Bone marrow (tissue), 2 donors: ENCODE data around the gene HOXC12.

ENCODE experiments used
- DNase-seq, 2 donors: peaks; one replicate each; lab custom pipeline; 2025; lab: John Stamatoyannopoulos, UW

HOXC12 gene

DNA sequence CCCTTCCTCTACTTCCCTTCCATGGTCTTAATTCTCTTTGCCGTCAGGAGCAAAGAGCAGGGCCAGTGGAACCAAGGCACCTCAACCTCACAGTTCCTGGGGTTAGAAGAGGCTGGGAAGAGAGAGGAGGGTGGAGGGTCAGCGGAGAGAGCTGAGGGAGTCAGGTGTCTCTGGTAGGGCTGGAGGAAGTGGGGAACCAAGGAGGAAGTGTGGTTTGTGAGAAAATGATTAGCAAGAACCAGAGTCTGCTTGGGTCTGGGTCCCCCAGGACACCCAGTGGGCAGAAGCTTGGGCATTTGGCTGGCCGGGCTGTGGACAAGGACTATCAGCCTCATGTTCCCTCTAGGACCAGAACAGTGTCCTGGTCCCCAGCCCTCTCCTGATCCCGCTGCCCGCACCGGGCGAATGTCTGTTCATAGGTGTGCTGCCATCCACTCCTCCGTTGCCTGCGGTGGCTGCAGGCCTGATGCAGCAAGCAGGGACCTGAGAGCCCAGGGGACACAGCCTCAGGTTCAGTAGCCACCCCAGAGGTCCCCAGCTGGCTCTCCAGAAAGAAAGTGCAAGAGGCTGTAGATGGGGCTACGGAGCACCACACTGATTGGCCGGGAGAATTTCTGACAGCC, 2.3 kb downstream of the HOXC12 start:
- no peak for DNase-seq

DNA sequence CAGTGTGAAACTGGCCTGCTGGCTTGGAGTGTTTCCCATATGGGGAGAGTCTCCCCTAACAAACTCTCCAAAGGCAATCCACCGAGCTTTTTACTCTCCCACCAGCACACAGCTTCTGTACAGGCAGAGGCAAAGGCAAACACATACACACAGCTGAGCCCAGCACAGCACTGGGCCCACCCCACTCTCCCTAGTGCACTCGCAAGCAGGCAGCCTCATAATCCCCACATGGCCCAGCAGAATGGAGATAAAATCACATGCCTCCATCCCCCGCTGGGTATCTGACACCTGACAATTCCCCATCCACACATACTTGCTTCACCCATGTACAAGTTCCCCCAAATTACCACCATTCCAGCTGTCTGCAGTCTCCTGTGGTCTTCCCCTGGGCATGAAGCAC, 3.4 kb downstream of the HOXC12 start:
- no peak for DNase-seq

GRCh38 chr12:53959314-53959713, 4.6 kb downstream of the HOXC12 start:
- DNase-seq = no peak

- no peak for DNase-seq
Measured at GRCh38 chr12:53960187-53961024, 5.7 kb downstream of the HOXC12 start.

DNA sequence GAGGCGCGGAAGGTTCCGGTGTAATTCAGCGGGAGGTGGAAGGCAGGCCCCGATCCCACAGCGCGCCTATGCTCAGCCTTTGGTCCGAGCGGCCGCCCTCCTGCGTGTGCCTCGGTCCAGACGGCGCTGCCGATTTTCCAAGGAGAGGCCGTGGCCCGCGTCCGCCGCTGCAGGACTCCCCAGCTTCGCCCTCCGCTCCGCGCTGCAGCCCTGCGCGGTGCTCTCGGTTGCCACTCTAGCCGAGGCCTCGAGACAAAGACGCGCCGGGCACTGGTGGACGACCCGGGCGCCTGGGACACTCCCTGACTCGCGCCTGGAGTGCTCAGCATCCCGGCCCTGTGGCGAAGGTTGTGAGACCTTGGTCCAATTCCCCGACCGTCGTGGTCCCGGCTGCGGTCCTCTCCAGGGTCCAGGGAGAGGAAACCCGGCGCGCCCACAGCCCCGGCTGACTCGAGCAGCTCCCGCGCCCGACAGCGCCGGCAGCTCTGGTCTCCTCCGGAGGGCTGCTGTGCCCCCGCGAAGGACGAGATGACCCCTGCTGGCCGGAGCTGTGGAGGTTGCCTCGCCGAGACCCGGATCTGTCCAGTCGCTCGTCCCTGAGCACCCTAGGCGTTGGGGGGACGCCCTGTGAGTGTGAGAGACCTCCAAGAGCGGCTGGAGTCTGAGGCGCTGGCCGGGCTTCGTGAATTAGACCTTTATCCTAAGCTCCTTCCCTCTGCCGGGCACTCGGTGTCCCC, 6.5 kb downstream of the HOXC12 start:
- DNase-seq = no peak

- no peak for DNase-seq
Measured at GRCh38 chr12:53963005-53963404, 8.3 kb downstream of the HOXC12 start.

GRCh38 chr12:53963434-53964314, 9.0 kb downstream of the HOXC12 start:
- no peak for DNase-seq

DNA sequence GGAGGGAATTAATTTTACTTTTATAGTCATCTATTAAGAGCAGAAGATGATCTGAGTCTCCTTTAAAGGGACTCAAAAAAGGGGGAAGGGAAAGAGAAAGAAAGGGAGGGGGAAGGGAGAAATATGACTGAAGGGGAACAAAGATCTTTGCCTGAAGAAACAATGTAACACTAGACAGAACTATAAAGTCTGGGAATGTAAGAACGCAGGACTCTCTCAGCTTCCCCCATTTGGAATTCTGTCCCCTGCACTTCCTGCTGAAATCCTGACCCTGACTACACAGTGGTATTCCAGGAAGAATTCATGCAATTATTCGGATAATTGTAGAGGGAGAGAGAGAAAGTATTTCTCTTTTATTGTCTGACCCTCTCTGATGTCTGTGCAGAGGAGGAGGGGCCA, 9.6 kb downstream of the HOXC12 start:
- DNase-seq = no peak

DNA sequence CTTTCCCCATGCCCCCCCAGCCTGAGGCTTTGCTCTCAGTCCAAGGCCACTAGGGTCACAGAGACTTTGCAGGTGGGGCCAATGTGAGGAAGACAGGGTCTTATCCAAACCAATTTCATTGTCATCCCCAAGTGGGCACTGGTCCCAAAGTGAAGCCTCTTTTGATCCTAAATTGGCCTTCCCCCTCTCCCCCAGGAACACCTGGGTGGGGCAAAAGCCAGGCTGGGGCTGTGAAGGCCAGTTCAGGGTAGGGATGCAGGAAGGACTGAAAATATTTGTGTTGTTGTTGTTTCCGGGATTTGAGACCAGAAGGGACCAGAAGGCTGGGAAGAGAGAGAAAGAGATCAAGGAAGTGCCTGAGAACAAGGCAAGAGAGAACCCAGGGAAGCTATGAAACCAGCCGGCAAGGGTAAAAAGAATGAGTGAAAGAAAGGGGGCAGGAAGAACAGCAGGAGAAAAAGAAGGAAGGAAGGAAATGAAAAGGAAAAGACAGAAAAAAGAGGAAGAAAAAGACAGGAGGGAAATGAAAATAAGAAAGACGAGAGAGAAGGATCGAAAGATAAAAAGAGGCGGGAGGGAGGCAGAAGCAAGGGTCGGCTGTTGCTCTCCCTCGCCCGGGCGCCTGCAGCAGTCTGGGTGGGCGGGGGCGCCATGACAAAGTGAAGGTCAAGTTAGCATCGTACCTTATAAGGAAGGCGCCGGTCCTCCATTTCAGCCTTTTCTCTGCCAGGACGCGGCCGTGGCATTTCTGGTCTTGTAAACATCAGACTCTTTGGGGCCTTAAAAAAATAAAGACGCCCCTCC, 10.8 kb downstream of the HOXC12 start:
- no peak for DNase-seq

DNA sequence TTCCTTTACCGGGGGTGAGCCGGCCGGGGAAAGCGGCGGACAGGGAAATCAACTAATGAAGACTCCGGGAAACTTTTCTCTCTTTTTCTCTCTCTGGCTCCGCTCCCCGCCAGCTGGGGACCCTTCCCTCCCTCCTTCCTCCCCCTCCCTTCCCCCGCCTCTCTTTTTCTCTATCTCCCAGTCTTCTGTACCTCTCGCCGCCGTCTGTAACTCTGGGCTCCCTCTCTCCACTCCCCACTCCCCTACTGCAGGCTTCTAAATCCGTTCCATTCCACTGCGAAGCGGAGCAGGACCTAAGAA, 11.3 kb downstream of the HOXC12 start:
- DNase-seq = no peak

GRCh38 chr12:53966385-53967133, 11.9 kb downstream of the HOXC12 start:
- no peak for DNase-seq

GRCh38 chr12:53967421-53967925, 12.8 kb downstream of the HOXC12 start:
- no peak for DNase-seq

DNA sequence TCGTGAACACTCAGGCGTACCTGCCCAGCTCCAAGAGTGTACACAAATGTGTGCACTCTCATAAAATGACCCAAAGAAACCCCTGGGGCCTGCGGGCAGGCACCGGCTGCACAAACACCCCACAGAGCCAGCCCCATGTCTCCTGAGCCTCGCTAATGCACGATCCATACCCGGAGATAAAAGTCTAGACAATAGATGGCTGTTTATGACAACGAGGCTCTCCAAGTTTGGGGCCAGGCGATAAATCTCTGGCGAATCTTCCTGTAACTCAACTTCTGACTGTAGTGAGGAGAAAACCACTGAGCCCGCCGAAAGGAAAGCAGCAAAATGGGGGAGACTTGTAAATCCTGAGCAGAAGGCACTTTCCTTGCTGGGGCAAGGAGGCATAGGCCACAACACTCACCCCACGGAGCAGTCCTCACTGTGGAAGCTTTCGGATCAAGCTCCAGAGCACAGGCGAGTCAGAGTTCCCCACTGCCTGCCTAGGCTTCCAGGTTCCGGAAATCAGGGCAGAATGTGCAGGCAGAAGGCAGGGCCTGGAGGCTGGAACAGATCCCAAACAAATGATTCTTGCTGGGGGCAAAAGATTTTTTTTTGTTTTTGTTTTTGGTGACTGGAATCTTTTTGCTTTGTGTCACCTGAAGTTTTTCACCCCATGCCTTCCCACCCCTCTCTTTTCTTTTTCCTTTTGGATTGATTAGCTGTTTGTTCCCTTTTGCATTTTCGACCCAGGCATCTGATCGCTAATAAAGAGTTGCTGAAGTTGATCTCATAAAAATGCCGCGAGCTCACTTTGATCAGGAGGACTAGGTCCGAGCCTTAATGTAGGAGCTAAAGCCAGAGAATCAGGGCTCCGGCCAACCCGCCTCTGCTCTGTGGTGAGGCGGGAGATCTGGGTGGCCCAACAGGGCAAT, 13.8 kb downstream of the HOXC12 start:
- DNase-seq = no peak

DNA sequence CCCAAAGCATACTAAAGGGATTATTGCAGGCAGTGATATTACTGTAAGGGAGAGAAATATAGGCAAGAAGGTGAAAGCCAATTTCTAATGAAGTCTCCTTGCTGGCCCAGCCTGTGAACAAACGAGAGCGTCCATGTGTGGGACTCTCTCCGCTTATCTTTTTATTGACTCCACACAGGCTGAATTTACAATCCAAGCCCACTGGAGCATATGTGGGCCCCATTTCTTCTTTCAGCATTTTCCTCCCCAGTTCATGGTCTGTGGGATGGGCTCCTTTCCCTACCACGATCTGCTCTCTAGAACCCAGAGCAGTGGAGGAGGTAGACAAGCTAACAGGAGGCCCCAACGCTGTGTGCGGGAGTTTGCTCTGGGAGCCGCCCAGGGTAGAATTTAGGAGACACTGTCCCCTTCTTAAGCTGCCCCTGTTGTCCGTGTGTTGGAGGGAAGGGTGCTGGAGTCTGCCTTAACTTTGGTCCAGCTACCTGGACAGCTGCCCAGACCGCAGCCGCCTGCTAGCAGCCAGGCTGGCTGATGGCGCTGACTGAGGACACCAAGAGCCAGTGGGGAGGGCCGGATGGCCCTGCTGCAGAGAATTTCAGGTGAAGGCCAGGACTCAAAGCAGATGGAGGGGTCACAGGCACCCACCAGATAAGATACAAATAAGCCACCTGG, 15.0 kb downstream of the HOXC12 start:
- no peak for DNase-seq

DNA sequence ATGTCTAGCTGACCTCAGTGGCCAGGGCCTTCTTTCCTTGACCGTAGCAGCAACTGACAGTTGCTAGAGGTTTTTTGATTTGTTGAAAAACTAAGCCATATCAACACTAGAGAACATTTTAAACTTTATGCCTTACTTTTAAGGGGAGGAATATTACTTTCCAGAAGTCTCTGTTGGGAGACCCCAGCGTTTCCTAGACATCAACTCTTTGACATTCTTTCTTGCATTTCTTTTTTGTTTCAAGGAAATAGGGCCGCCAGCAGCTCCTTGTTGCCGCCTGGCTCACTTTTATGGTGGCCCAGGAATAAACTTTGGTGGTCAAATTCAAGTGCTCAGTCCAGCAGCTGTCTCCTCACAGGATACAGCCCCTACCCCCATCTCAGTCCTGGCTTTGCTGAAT, 15.7 kb downstream of the HOXC12 start:
- no peak for DNase-seq

DNA sequence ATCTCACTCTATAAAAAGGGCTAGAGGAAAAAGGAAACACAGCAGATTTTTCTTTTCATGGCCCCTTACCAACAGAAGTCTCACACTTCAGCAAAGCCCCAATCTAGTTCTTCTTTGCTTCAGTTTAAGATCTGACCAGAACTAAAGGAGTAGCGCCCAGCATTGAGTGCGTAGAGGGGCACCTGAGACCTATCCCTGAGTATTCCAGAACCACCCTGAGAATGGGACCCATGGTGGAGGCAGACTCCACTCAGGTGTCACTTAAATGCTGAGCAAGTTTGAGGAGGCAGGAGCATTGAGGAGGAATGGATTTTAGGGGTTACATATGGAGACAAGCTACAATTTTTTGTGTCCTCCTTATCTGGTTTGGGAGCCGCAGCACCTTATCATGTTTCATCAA, 16.4 kb downstream of the HOXC12 start:
- no peak for DNase-seq

DNA sequence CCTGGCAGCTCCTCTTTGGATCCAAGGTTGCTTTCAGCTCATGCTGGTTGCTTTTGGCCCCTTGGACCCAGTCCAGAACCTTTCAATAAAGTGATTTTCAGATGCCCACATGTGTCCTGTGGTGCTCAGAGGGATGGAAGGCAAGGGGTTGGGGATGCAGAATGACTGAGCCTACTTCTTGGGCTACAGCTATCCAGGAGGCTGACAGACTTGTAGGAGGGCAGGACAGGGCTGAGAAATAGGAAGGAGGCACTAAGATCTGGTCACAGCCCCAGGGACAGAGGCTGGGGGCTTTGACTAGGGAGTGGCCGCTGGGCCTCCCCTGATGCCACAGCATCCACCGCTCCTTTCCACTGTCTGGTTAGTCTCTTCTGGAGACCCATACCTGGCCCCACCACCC, 17.0 kb downstream of the HOXC12 start:
- DNase-seq = no peak

DNA sequence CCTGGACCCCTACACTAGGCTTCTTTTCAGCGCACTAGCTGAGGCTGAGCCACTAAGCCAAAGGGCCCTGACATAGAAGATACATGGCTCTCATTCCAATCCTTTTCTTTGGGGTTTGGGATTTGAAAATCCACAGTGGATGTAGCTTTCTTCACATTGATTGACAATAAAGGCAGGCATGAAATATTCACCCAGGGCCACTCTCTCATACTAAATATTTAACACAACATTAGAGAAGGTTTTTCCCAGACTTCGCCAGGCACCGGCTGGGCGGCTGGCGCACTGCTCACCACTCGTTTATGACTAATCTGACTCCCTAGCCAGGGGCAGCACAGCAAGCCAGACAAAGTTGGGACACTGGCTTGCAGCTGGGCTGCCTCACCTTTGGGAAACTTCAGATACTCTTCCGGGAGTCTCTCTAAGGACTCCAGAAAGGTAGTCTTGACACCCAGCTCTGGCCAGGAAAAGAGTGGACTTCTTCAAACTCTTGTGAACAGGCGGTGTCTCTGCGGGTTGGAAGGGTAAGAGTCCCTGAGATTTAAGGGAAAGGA, 17.5 kb downstream of the HOXC12 start:
- no peak for DNase-seq
